ENCODE measurements around the gene IPP. TPM values are rescaled to one million over a fixed set of nuclear protein-coding genes. Genes with fewer than 3 reads are reported as not detected.

Gene IPP
- polyA plus RNA-seq (2013) = 6.5 and 7.0 TPM in 2 replicates

DNA sequence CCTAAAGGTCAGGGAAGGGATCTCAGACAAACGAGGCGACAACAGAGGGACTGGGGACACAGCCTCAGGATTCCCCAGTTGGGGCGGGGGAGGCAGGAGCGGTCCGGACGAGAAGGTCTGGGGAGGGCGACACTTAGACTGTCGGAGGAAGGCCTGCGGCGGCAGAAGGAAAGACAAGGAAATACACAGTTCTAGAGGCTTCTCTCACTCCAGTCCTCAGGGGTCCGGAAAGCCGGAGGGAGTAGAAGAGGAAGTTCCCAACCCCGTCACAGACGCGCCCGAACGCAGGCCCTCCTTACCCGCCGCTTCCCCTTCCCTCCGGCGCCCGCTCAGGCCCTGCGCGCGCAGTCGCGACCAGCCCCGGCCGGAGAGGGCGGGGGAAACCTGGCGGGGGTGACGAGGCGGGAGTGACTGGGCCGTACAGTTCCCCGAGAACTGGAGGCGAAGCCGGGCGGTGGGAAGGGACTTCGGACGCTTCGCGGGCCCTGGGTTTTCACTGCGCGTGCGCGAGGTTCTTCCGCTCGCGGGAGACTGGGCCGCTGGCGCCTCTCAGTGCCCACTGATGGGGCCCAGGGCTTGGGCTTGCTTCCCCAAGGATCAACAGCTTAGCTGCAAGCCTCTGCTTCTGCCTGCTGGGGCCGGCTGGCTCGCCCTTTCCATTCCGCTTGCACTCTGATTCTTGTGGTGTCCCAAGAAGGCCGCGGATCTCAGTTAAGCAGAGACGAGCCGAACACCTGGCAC, at the start of gene IPP:
TSS of gene IPP (minus strand) at position 356 of the 741 bp plus-strand sequence. CDS start 4,242 bp downstream, outside the sequence.
- Histone ChIP-seq H3K27me3 (ENCODE audit: insufficient read depth, low read length) (no peaks in the 10 kb centered on the region), H4K91ac (ENCODE audit: low read depth, low read length) (peak within 1 kb of the TSS; percentile 78), H3K4me1 (ENCODE audit: control insufficient read depth in 1 of 2, insufficient read depth in 2 of 2, low read length in 2 of 2) (peaks cover 3 to 5% of the 10 kb centered on the region in 2 experiments), H3K4ac (ENCODE audit: low read depth, low read length) (peak within 1 kb of the TSS; percentile 31), H2AFZ (ENCODE audit: insufficient read depth, low read length, poor library complexity) (peak within 1 kb of the TSS; percentile 99), H3K9ac (ENCODE audit: low read length) (peak within 1 kb of the TSS; percentile 78), H3K36me3 (ENCODE audit: control insufficient read depth in 1 of 2, insufficient read depth in 2 of 2, low read length in 2 of 2) (no peaks in the 10 kb centered on the region), H3K79me1 (ENCODE audit: low read length) (peaks cover 9% of the 10 kb centered on the region), H3K4me3 (ENCODE audit: low read depth, low read length) (peak within 1 kb of the TSS; percentile 69), H3K4me2 (ENCODE audit: low read length) (peak within 1 kb of the TSS; percentile 74), H2AK5ac (ENCODE audit: low read length) (peak within 1 kb of the TSS; percentile 64), H2BK120ac (ENCODE audit: insufficient read depth, low read length, poor library complexity) (peak within 1 kb of the TSS; percentile 54), H3K27ac (ENCODE audit: low read depth, low read length) (peak within 1 kb of the TSS; percentile 89), H4K12ac (ENCODE audit: low read depth, low read length) (peak within 1 kb of the TSS; percentile 71), H3K23ac (ENCODE audit: low read length) (no peak within 1 kb of the TSS), H4K8ac (ENCODE audit: low read depth, low read length) (peak within 1 kb of the TSS; percentile 92), H2BK5ac (ENCODE audit: low read depth, low read length, poor library complexity) (peak within 1 kb of the TSS; percentile 60), H3K9me3 (ENCODE audit: insufficient read depth, low read depth, low read length) (peaks cover 6% of the 10 kb centered on the region), H3K14ac (ENCODE audit: low read length) (peak within 1 kb of the TSS; percentile 92), H2BK12ac (ENCODE audit: low read length) (peak within 1 kb of the TSS; percentile 45), H3K79me2 (ENCODE audit: control insufficient read depth, insufficient read depth, low read length, poor library complexity) (peaks cover 5% of the 10 kb centered on the region), H3K18ac (ENCODE audit: low read length) (peak within 1 kb of the TSS; percentile 89)
- peak; percentile 100 for DNase-seq
- WGBS (ENCODE audit: extremely low coverage, insufficient coverage, insufficient read length) = no CpG with 5 or more reads among the region's 58 CpGs

GRCh38 chr1:45796946-45797345, 46.5 kb upstream of the IPP start:
- Histone ChIP-seq H2BK12ac (ENCODE audit: low read length) (no peak overlapping the region), H3K27ac (ENCODE audit: low read depth, low read length) (no peak overlapping the region)
- DNase-seq = no peak

DNA sequence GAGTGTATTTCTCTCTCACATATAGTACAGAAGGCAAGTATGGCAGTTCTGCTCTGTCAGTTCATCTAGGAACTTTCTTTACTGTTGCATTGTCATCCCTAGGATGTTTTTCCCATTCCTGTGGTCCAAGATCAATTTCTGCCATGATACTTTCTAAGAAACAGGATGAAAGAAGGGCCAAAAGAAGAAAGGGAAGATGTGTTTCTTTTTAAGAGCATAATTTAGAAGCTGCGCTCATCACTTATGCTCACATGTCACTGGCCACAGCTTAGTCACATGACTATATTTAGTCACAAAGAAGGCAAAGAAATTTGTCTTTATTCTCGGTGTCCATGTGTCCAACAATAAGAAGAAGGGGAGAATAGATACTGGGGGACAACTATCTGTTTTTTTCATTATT, 45.9 kb upstream of the IPP start:
- Histone ChIP-seq H2BK120ac (ENCODE audit: insufficient read depth, low read length, poor library complexity) (no peak overlapping the region), H4K91ac (ENCODE audit: low read depth, low read length) (no peak overlapping the region), H3K9ac (ENCODE audit: low read length) (no peak overlapping the region), H3K27me3 (ENCODE audit: insufficient read depth, low read length) (no peaks in the 10 kb centered on the region), H3K4me3 (ENCODE audit: low read depth, low read length) (no peak overlapping the region), H3K27ac (ENCODE audit: low read depth, low read length) (no peak overlapping the region), H2AK5ac (ENCODE audit: low read length) (no peak overlapping the region), H3K36me3 (ENCODE audit: control insufficient read depth in 1 of 2, insufficient read depth in 2 of 2, low read length in 2 of 2) (no peaks in the 10 kb centered on the region), H3K4me2 (ENCODE audit: low read length) (no peak overlapping the region), H2BK12ac (ENCODE audit: low read length) (no peak overlapping the region), H3K9me3 (ENCODE audit: insufficient read depth, low read depth, low read length) (peaks cover 2% of the 10 kb centered on the region), H2BK5ac (ENCODE audit: low read depth, low read length, poor library complexity) (no peak overlapping the region), H3K14ac (ENCODE audit: low read length) (no peak overlapping the region), H2AFZ (ENCODE audit: insufficient read depth, low read length, poor library complexity) (no peak overlapping the region), H3K79me2 (ENCODE audit: control insufficient read depth, insufficient read depth, low read length, poor library complexity) (no peaks in the 10 kb centered on the region), H3K79me1 (ENCODE audit: low read length) (no peaks in the 10 kb centered on the region), H4K12ac (ENCODE audit: low read depth, low read length) (no peak overlapping the region), H3K4me1 (ENCODE audit: control insufficient read depth in 1 of 2, insufficient read depth in 2 of 2, low read length in 2 of 2) (no peaks in the 10 kb centered on the region), H3K18ac (ENCODE audit: low read length) (no peak overlapping the region), H4K8ac (ENCODE audit: low read depth, low read length) (no peak overlapping the region), H3K4ac (ENCODE audit: low read depth, low read length) (no peak overlapping the region), H3K23ac (ENCODE audit: low read length) (no peak overlapping the region)
- WGBS (ENCODE audit: extremely low coverage, insufficient coverage, insufficient read length) = no CpG with 5 or more reads among the region's 2 CpGs
- no peak for DNase-seq

More at GRCh38 chr1:45796946-45797345, 46.5 kb upstream of the IPP start:
- peaks cover 2% of the 10 kb centered on the region for H3K9me3 ChIP-seq (ENCODE audit: insufficient read depth, low read depth, low read length)
- H3K27me3 ChIP-seq (ENCODE audit: insufficient read depth, low read length) = no peaks in the 10 kb centered on the region
- H3K4ac ChIP-seq (ENCODE audit: low read depth, low read length) = no peak overlapping the region
- H3K9ac ChIP-seq (ENCODE audit: low read length) = no peak overlapping the region
- H4K91ac ChIP-seq (ENCODE audit: low read depth, low read length) = no peak overlapping the region
- H3K14ac ChIP-seq (ENCODE audit: low read length) = no peak overlapping the region
- no peak overlapping the region for H2BK5ac ChIP-seq (ENCODE audit: low read depth, low read length, poor library complexity)
- H2BK120ac ChIP-seq (ENCODE audit: insufficient read depth, low read length, poor library complexity) = no peak overlapping the region
- no peak overlapping the region for H3K4me3 ChIP-seq (ENCODE audit: low read depth, low read length)
- H2AK5ac ChIP-seq (ENCODE audit: low read length) = no peak overlapping the region
- H3K23ac ChIP-seq (ENCODE audit: low read length) = no peak overlapping the region
- no peak overlapping the region for H4K8ac ChIP-seq (ENCODE audit: low read depth, low read length)
- H3K79me2 ChIP-seq (ENCODE audit: control insufficient read depth, insufficient read depth, low read length, poor library complexity) = no peaks in the 10 kb centered on the region
- H3K79me1 ChIP-seq (ENCODE audit: low read length) = no peaks in the 10 kb centered on the region
- H3K36me3 ChIP-seq (ENCODE audit: control insufficient read depth in 1 of 2, insufficient read depth in 2 of 2, low read length in 2 of 2) = no peaks in the 10 kb centered on the region
- WGBS (ENCODE audit: extremely low coverage, insufficient coverage, insufficient read length) = no CpG with 5 or more reads among the region's 9 CpGs
- no peak overlapping the region for H3K18ac ChIP-seq (ENCODE audit: low read length)
- no peaks in the 10 kb centered on the region for H3K4me1 ChIP-seq (ENCODE audit: control insufficient read depth in 1 of 2, insufficient read depth in 2 of 2, low read length in 2 of 2)
- no peak overlapping the region for H3K4me2 ChIP-seq (ENCODE audit: low read length)
- H2AFZ ChIP-seq (ENCODE audit: insufficient read depth, low read length, poor library complexity) = no peak overlapping the region
- H4K12ac ChIP-seq (ENCODE audit: low read depth, low read length) = no peak overlapping the region

GRCh38 chr1:45793942-45794604, 43.6 kb upstream of the IPP start:
- H3K9ac ChIP-seq (ENCODE audit: low read length) = peak overlapping the region; percentile 74
- H2BK12ac ChIP-seq (ENCODE audit: low read length) = no peak overlapping the region
- no peak overlapping the region for H3K4ac ChIP-seq (ENCODE audit: low read depth, low read length)
- H2AFZ ChIP-seq (ENCODE audit: insufficient read depth, low read length, poor library complexity) = no peak overlapping the region
- H3K4me1 ChIP-seq (ENCODE audit: control insufficient read depth in 1 of 2, insufficient read depth in 2 of 2, low read length in 2 of 2) = no peaks in the 10 kb centered on the region
- H3K18ac ChIP-seq (ENCODE audit: low read length) = no peak overlapping the region
- H3K14ac ChIP-seq (ENCODE audit: low read length) = no peak overlapping the region
- no peak overlapping the region for H2AK5ac ChIP-seq (ENCODE audit: low read length)
- no peaks in the 10 kb centered on the region for H3K79me1 ChIP-seq (ENCODE audit: low read length)
- H3K27me3 ChIP-seq (ENCODE audit: insufficient read depth, low read length) = no peaks in the 10 kb centered on the region
- H3K79me2 ChIP-seq (ENCODE audit: control insufficient read depth, insufficient read depth, low read length, poor library complexity) = no peaks in the 10 kb centered on the region
- H3K4me2 ChIP-seq (ENCODE audit: low read length) = no peak overlapping the region
- H4K12ac ChIP-seq (ENCODE audit: low read depth, low read length) = no peak overlapping the region
- no peak for DNase-seq
- no peak overlapping the region for H4K91ac ChIP-seq (ENCODE audit: low read depth, low read length)
- no peak overlapping the region for H3K4me3 ChIP-seq (ENCODE audit: low read depth, low read length)
- no peak overlapping the region for H3K23ac ChIP-seq (ENCODE audit: low read length)
- H4K8ac ChIP-seq (ENCODE audit: low read depth, low read length) = no peak overlapping the region
- no CpG with 5 or more reads among the region's 7 CpGs for WGBS (ENCODE audit: extremely low coverage, insufficient coverage, insufficient read length)
- no peak overlapping the region for H3K27ac ChIP-seq (ENCODE audit: low read depth, low read length)
- H3K36me3 ChIP-seq (ENCODE audit: control insufficient read depth in 1 of 2, insufficient read depth in 2 of 2, low read length in 2 of 2) = no peaks in the 10 kb centered on the region
- no peak overlapping the region for H2BK5ac ChIP-seq (ENCODE audit: low read depth, low read length, poor library complexity)
- H2BK120ac ChIP-seq (ENCODE audit: insufficient read depth, low read length, poor library complexity) = no peak overlapping the region
- H3K9me3 ChIP-seq (ENCODE audit: insufficient read depth, low read depth, low read length) = peaks cover 2% of the 10 kb centered on the region
